ENCODE data around the gene FADS2. TPM values are rescaled to one million over a fixed set of nuclear protein-coding genes. Genes with fewer than 3 reads are reported as not detected.

FADS2 gene
- total and polyA plus RNA-seq, 2 experiments from 2014 or later = 124 to 392 TPM

- no peaks in the 10 kb centered on the region; the same call in 2 of the 3 replicates for H3K36me3 Mint-ChIP-seq (ENCODE audit: low read depth)
- no peaks in the 10 kb centered on the region for H3K9me2 ChIP-seq (ENCODE audit: insufficient read depth)
- no peak overlapping the region for H3K27ac Mint-ChIP-seq
- H3K4me1 ChIP-seq (ENCODE audit: insufficient read depth) = peaks cover 5% of the 10 kb centered on the region
- H3K79me2 ChIP-seq (replicated peaks; ENCODE audit: insufficient read depth) = no peaks in the 10 kb centered on the region
- no peaks in the 10 kb centered on the region for H4K20me1 ChIP-seq (replicated peaks; ENCODE audit: insufficient read depth)
- H3K27me3 Mint-ChIP-seq (ENCODE audit: insufficient read depth, low read depth, poor library complexity) = peaks cover 37% of the 10 kb centered on the region
- H3F3A ChIP-seq (replicated peaks; ENCODE audit: low read depth) = no peaks in the 10 kb centered on the region
- H3K4me3 Mint-ChIP-seq = peak overlapping the region; percentile 72
- peak overlapping the region; percentile 61 for H3K4me3 ChIP-seq
- no peaks in the 10 kb centered on the region for H3K36me3 ChIP-seq (ENCODE audit: insufficient read depth)
- H3K4me1 Mint-ChIP-seq = peaks cover 9% of the 10 kb centered on the region; the same call in 1 of the 3 replicates
- TF ChIP-seq JUNB (IDR thresholded peaks at IDR 0.05; ENCODE audit: unreplicated experiment) (no peak), EZH2phosphoT487 (IDR thresholded peaks at IDR 0.05; ENCODE audit: unreplicated experiment) (no peak), POLR2AphosphoS5 (IDR thresholded peaks at IDR 0.05; ENCODE audit: low read depth) (no peak), REST (IDR thresholded peaks at IDR 0.05; ENCODE audit: unreplicated experiment) (no peak)
- peak overlapping the region; percentile 86 for H3K4me2 ChIP-seq
- H3K27me3 ChIP-seq (ENCODE audit: insufficient read depth) = peaks cover 23% of the 10 kb centered on the region
- DNase-seq (ENCODE audit: low spot score) = no peak
- no peak overlapping the region for H2AFZ ChIP-seq
- peak; percentile 8 for ATAC-seq
- H3K9me3 Mint-ChIP-seq = no peaks in the 10 kb centered on the region; the same call in 2 of the 3 replicates
- no peak overlapping the region for H3K27ac ChIP-seq (ENCODE audit: low read depth)
These were observed 88.7 kb downstream of the FADS2 start for GRCh38 chr11:61916737-61917333.

MicroRNAs within 50 kb of the gene (microRNA counts, 767-probe panel; counts per million panel counts)
- microRNA hsa-miR-1908 (not detected), microRNA hsa-miR-611 (not detected)

Small RNAs within 50 kb of the gene (microRNA-seq; reads per million reads assigned to microRNA genes)
- not detected for gene MIR6746

Small RNAs within 50 kb of the gene (small RNA-seq; reads per million reads assigned to genes)
- not detected for gene MIR6746 (ENCODE audit: low replicate concordance)

Other genes starting within 250 kb of the FADS2 start
- gene SYT7, start 247.2 kb upstream of the FADS2 start, total RNA-seq (2014; rRNA removed; shearing (Covaris generic)) = 7.0 and 10.3 TPM in 2 replicates
- 1.6 and 1.8 TPM in 2 replicates for gene SYT7, start 247.2 kb upstream of the FADS2 start, polyA plus RNA-seq (2016; fragmentation: Nextera tagmentation; extraction: Ambion mirVana)
- gene DAGLA, start 147.9 kb upstream of the FADS2 start, total RNA-seq (2014; rRNA removed; shearing (Covaris generic)) = 1.3 and 2.5 TPM in 2 replicates
- 0.52 and 0.55 TPM in 2 replicates for gene DAGLA, start 147.9 kb upstream of the FADS2 start, polyA plus RNA-seq (2016; fragmentation: Nextera tagmentation; extraction: Ambion mirVana)
- gene MYRF, start 75.7 kb upstream of the FADS2 start, total RNA-seq (2014; rRNA removed; shearing (Covaris generic)) = 5.0 and 5.5 TPM in 2 replicates
- 1.9 and 2.2 TPM in 2 replicates for gene MYRF, start 75.7 kb upstream of the FADS2 start, polyA plus RNA-seq (2016; fragmentation: Nextera tagmentation; extraction: Ambion mirVana)
- 71.3 and 73.3 TPM in 2 replicates for gene TMEM258, start 35.7 kb upstream of the FADS2 start, total RNA-seq (2014; rRNA removed; shearing (Covaris generic))
- gene TMEM258, start 35.7 kb upstream of the FADS2 start, polyA plus RNA-seq (2016; fragmentation: Nextera tagmentation; extraction: Ambion mirVana) = 519 and 553 TPM in 2 replicates
- 89.0 and 96.3 TPM in 2 replicates for gene FEN1, start 35.4 kb upstream of the FADS2 start, total RNA-seq (2014; rRNA removed; shearing (Covaris generic))
- 78.8 and 85.1 TPM in 2 replicates for gene FEN1, start 35.4 kb upstream of the FADS2 start, polyA plus RNA-seq (2016; fragmentation: Nextera tagmentation; extraction: Ambion mirVana)
- gene FADS1, start 11.3 kb upstream of the FADS2 start, total RNA-seq (2014; rRNA removed; shearing (Covaris generic)) = 103 and 119 TPM in 2 replicates
- 67.6 and 74.9 TPM in 2 replicates for gene FADS1, start 11.3 kb upstream of the FADS2 start, polyA plus RNA-seq (2016; fragmentation: Nextera tagmentation; extraction: Ambion mirVana)
- 73.5 and 91.4 TPM in 2 replicates for gene FADS3, start 63.2 kb downstream of the FADS2 start, total RNA-seq (2014; rRNA removed; shearing (Covaris generic))
- 44.4 and 44.6 TPM in 2 replicates for gene FADS3, start 63.2 kb downstream of the FADS2 start, polyA plus RNA-seq (2016; fragmentation: Nextera tagmentation; extraction: Ambion mirVana)
- 2.7 and 4.0 TPM in 2 replicates for gene RAB3IL1, start 89.3 kb downstream of the FADS2 start, total RNA-seq (2014; rRNA removed; shearing (Covaris generic))
- 3.4 and 3.9 TPM in 2 replicates for gene RAB3IL1, start 89.3 kb downstream of the FADS2 start, polyA plus RNA-seq (2016; fragmentation: Nextera tagmentation; extraction: Ambion mirVana)
- 0.35 and 0.89 TPM in 2 replicates for gene BEST1, start 122.1 kb downstream of the FADS2 start, total RNA-seq (2014; rRNA removed; shearing (Covaris generic))
- gene BEST1, start 122.1 kb downstream of the FADS2 start, polyA plus RNA-seq (2016; fragmentation: Nextera tagmentation; extraction: Ambion mirVana) = 0.44 and 0.75 TPM in 2 replicates
- 718 and 839 TPM in 2 replicates for gene FTH1, start 139.3 kb downstream of the FADS2 start, total RNA-seq (2014; rRNA removed; shearing (Covaris generic))
- gene FTH1, start 139.3 kb downstream of the FADS2 start, polyA plus RNA-seq (2016; fragmentation: Nextera tagmentation; extraction: Ambion mirVana) = 2,531 and 2,750 TPM in 2 replicates